GM12873 (cell line): Measurements from ENCODE around the gene PRAF2.

Experiments used
- TF ChIP-seq, protein P1 (sequence below): IDR thresholded peaks from 2 replicates; pipeline ENCODE4 v1.5.1; 2012; ENCODE audit warnings: low read depth, mild to moderate bottlenecking, moderate library complexity, low read length, control low read depth; ENCODE audit not compliant: insufficient read depth; ENCODE audit errors: missing control alignments

PRAF2 gene

GRCh38 chrX:49042581-49043219 is 31.1 kb downstream of the PRAF2 start:
- TF ChIP-seq, protein P1, sequence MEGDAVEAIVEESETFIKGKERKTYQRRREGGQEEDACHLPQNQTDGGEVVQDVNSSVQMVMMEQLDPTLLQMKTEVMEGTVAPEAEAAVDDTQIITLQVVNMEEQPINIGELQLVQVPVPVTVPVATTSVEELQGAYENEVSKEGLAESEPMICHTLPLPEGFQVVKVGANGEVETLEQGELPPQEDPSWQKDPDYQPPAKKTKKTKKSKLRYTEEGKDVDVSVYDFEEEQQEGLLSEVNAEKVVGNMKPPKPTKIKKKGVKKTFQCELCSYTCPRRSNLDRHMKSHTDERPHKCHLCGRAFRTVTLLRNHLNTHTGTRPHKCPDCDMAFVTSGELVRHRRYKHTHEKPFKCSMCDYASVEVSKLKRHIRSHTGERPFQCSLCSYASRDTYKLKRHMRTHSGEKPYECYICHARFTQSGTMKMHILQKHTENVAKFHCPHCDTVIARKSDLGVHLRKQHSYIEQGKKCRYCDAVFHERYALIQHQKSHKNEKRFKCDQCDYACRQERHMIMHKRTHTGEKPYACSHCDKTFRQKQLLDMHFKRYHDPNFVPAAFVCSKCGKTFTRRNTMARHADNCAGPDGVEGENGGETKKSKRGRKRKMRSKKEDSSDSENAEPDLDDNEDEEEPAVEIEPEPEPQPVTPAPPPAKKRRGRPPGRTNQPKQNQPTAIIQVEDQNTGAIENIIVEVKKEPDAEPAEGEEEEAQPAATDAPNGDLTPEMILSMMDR: no peak

GRCh38 chrX:49041744-49042580 is 31.8 kb downstream of the PRAF2 start:
- TF ChIP-seq, protein P1: no peak

DNA sequence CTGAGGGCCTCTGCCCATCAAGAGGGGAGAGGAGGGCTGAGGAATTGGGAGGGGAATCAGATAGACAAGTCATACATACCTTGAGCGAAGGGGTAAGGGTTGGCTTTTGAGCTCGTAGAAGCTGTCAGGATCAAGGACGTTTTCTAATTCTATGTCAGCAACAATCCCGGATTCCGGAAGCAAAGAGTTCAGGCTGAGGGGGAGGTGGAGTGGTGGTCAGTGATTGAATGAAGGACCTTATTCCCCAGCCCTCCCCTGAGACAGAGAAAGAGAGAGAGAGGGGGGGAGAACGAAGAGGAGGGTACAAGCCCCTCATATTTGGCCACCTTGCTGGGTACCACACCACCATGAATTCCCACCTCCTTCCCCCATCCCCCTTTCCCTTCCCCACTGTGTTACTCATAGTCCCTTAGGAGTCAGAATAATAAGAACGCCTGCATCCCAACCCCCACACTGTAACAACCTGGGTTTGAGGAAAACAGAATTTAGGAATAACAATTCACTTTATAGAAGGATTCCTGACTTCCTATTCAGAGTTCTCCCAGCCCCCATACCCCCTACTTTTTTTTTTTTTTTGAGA is 33.3 kb downstream of the PRAF2 start:
- TF ChIP-seq, protein P1: no peak

DNA sequence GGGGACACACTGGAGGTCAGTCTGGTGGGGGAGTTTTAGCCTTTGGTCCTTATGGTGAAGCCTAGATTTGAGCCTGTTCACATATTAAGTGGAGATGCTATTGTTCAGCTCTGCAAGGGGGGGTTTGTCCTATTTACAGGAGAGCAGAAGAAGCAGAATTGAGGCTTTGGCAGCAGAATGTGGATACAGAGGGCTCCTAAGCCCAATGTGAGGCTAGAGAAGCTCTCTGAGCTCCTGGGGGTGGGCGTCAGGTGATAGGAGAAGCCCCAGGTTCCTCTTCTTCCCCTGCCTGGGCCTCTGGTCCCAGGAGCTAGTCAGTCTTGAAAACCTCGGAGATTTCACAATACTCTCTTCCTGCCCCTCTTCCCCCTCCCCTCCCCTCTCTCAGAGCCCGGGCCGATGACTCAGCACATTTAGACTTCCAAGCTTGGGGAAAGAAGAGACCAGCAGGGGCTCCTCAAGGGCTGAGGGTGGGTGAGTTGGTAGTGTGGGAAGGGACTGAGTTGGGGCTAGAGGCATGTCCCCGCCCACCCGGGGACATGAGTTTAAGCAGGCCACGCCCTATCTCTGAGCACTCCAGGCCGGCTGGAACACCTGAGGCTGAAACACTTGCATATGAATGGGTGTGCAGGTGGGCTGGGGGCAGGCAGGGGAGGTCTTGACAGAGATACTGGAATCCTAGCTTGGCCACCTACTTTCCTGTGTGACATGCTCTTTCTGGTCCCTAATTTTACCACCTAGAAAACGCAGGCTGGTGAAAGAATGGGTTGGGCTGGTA is 34.0 kb downstream of the PRAF2 start:
- TF ChIP-seq, protein P1: no peak

DNA sequence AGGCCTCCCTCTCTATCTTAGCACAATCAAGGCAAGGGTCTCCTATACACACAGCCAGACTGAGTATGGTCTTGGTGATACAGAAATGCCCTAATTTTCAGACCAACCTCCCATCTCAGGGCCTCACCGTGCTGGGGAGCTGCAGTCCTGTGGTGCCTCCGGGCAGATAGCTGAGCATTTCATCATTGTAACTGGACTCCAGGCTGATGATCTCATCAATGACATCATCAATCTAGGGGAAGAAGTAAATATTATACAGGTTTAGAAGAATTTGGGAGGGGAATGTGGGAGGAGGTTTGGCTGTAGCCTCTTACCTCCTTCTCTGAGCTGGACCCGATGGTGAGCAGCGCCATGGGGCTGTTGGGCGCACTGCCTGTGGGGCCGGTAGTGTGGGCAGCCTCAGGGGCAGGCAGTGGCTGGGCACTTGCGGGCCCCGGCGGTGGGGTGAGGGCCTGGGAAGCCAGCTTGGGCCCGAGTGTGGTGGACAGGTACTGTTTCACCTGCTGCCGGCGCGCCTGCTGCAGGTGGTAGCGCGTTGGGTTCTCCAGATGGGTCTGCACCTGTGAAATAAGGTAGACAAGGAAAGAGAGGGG is 35.8 kb downstream of the PRAF2 start:
- TF ChIP-seq, protein P1: no peak

DNA sequence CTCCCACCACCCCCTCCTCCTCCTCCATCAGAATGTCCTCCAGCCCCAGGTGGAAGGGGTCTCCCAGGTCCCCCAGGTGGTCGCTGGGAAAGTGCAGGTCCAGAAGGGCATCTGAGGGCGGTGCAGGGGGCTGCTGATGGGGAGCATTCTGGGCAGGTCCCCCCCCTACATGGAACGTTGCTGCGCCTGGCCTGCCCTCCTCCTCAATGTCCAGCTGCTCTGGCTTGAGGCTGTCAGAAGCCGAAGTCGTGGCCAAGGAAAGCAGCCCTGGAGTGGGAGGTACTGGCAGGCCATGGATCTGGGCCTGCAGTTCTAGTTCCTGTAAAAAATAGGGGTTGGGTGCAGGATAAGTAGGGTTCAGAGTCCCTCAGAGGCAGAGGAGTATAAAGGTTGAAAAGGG is 43.5 kb downstream of the PRAF2 start:
- TF ChIP-seq, protein P1: no peak
